HG02970 (cell line): ENCODE results near the gene PRRC2B.
"Not testable (repeated sequence)": the region's sequence is repeated elsewhere in the genome, so short reads cannot be mapped to it uniquely, and the experiment has no call there.

Experiments
- ATAC-seq: cut with Tn5 transposase; IDR thresholded peaks from one replicate; pipeline ENCODE4 v1.9.1; 2021; ENCODE audit warnings: mild to moderate bottlenecking, moderate library complexity, moderate number of reproducible peaks; ENCODE audit not compliant: unreplicated experiment, low FRiP score

PRRC2B gene

GRCh38 chr9:131393622-131394463 lies at the start of gene PRRC2B:
PRRC2B (plus strand) TSS chr9:131394086; CDS start chr9:131430145, 36,059 bp downstream.
- ATAC-seq = peak; percentile 55

DNA sequence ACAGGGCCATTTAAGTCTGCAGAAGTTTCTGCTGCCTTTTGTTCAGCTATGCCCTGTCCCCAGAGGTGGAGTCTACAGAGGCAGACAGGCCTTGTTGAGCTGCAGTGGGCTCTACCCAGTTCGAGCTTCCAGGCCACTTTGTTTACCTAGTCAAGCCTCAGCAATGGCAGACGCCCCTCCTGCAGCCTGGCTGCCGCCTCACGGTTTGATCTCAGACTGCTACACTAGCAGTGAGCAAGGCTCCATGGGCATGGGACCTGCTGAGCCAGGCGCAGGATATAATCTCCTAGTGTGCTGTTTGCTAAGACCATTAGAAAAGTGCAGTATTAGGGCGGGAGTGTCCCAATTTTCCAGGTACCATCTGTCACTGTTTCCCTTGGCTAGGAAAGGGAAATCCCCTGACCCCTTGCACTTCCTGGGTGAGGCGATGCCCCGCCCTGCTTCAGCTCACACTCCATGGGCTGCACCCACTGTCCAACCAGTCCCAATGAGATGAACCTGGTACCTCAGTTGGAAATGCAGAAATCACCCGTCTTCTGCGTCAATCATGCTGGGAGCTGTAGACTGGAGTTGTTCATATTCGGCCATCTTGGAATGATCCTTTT lies 48.9 kb upstream of the PRRC2B start:
- ATAC-seq = not testable (repeated sequence)

GRCh38 chr9:131346559-131346958 lies 47.3 kb upstream of the PRRC2B start:
- no peak for ATAC-seq

- no peak for ATAC-seq
These were observed 46.4 kb upstream of the PRRC2B start for GRCh38 chr9:131347376-131348020.

DNA sequence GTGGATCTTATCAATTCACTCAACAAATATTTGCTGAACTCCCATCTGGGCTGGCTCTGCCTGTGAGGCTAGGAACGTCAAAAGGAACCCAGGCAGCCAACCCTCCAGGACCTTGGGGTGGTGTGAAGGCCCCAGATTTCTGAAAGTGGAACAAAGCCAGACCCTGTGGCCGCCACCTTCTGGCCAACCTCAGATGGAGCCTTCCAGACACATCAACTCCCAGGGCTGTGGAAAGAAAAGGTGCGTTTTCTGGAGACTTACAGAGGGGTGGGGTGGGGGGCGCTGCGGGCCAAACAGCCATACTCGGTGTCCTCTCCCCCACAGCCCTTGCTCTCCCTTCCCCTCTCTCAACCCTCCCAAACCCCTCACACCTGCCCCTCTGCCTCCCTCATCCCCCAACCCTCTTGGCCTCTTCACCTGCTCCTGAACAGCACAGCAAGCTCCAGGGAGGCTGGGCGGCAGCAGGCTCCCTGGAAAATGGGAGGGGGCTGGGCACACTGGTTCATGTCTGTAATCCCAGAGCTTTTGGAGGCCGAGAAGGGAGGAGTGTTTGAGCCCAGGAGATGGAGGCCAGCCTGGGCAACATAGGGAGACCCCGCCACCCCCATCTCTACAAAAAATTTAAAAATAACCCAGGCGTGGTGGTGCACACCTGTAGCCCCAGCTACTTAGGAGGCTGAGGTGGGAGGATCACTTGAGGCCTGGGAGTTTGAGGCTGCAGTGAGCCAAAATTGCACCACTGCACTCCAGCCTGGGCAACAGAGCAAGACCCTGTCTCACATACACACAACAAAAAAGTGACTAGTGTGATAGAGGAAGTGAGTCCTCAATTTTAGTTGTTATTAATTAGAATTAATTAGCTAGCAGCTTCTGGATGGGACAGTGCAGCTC lies 45.0 kb upstream of the PRRC2B start:
- no peak for ATAC-seq

DNA sequence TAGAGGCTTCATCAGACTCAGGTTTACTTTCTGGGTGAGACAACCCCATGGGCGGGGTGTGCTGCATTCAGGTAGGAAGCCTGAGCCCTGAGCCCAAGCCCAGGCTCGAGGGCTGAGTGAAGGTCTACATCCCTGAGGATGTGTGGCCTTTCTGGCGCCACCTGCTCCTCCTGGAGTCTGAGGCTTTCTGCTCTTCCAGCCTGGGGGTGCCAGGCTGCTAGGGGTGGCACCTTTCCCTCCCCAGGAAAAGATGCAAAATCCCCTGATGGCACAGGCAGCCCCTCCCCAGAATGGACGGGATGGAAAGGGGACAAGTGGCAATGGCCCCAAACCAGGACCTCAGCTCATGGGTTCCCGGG lies 44.4 kb upstream of the PRRC2B start:
- ATAC-seq = no peak

- no peak for ATAC-seq
These were observed 43.9 kb upstream of the PRRC2B start for GRCh38 chr9:131349881-131350563.

DNA sequence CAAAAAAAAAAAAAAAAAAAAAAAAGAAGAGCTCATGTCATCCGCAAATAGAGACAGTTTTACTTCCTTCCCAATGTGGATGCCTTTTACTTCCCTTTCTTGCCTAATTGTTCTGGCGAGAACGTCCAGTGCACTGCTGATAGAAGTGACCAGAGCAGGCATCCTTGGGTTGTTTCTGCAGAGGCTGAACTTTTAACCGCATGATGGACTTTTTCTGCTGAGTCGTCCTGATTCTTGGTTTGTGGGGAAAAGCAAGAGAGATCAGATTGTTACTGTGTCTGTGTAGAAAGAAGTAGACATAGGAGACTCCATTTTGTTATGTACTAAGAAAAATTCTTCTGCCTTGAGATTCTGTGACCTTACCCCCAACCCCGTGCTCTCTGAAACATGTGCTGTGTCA lies 37.4 kb upstream of the PRRC2B start:
- ATAC-seq = not testable (repeated sequence)

DNA sequence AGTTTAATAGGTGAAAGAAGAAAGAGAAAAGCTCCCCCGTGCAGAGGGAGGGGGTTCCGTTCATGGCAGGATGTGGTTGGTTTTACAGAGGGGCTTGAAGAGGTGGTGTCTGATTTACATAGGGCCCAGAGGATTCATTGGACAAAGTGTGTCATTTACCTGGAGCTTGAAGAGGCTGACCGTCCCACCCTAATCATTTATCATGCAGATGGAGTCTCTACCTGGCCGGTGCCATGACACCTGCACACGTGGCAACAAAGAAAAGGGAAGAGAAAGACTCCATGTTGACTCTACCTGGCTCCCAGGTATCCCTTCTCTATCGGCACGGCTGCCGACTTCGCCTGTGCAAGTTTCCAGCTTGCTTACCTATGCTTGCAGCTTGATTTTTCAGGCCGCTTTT lies 35.3 kb upstream of the PRRC2B start:
- ATAC-seq = no peak

GRCh38 chr9:131361202-131361833 lies 32.6 kb upstream of the PRRC2B start:
- no peak for ATAC-seq

DNA sequence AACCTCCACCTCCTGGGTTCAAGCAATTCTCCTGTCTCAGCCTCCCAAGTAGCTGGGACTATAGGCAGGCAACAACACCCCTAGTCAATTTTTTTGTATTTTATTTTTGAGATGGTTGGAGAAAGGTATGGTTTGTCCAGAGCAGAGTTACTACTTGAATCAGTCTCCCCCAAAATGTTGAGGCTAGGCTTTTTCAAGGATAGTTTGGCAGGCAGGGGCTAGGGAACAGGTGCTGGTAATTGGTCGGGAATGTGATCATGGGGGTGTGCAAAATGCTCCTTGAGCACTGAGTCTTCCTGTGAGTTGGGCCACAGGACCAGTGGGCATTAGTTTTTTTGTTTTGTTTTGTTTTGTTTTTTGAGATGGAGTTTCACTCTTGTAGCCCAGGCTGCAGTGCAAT lies 28.3 kb upstream of the PRRC2B start:
- no peak for ATAC-seq

DNA sequence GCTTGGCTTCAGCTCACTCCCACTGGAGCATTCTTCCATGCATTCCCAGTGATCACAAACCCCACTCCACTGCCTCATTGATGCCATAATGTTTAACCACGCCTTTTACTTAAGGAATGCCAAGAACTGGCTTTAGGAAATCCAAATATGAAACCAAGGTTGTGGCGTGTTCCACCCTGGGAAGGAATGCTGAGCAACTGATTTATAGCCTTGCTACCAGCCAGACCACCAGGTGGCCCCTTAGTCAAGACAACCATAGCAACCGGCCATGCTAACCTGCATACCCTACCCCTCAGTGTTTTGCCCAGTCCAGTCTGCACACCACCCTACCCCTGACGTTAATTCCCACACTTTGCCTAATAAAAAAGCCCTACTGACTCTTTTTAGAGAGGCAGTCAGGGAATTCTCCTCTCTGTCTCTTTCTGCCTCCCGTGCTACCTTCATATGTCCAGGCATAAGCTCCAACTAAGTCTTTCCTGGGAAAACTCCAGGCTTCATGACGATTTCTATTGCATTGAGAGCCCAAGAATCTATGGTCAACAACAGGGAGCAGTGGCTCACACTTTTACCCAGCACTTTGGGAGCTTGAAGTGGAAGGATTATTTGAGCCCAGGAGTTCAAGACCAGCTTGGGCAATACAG lies 27.0 kb upstream of the PRRC2B start:
- ATAC-seq = no peak

- ATAC-seq = no peak
These were observed 26.4 kb upstream of the PRRC2B start for GRCh38 chr9:131367450-131367849.

GRCh38 chr9:131370638-131371037 lies 23.2 kb upstream of the PRRC2B start:
- ATAC-seq = no peak

GRCh38 chr9:131372599-131372973 lies 21.3 kb upstream of the PRRC2B start:
- ATAC-seq = not testable (repeated sequence)

GRCh38 chr9:131374638-131375037 lies 19.2 kb upstream of the PRRC2B start:
- ATAC-seq = not testable (repeated sequence)

DNA sequence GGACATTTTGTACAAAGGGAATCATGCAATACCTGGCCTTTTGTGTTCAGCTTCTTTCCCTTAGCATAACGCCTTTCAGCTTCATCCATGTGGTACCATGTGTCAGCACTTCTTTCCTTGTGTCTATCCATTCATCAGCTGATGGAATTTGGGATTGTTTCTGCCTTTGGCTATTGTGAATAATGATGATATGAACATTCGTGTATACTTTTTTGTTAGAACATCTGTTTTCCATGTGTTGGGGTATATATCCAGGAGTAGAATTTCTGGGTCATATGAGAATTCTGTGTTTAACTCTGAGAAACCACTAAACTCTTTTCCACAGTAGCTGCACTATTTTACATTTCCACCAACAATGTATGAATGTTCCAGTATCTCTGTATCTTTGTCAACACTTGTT lies 14.8 kb upstream of the PRRC2B start:
- ATAC-seq = no peak

- ATAC-seq = no peak
These were observed 10.8 kb upstream of the PRRC2B start for GRCh38 chr9:131382850-131383729.
